AG04450 (cell line): ENCODE measurements around the gene FREM1. TPM values are rescaled to one million over a fixed set of nuclear protein-coding genes. Genes with fewer than 3 reads are reported as not detected.

Experiments
- CTCF ChIA-PET: fragments of 300-600, 350-600 bp; formaldehyde crosslinking; extraction: SDS; loops from one replicate; lab custom pipeline; 2022; ENCODE audit warnings: antibody characterized with exemption, inconsistent platforms; lab: Charles Lee
- POLR2A ChIA-PET: fragments of 350-600 bp; formaldehyde crosslinking; extraction: SDS; loops from one replicate; lab custom pipeline; 2021; ENCODE audit warnings: antibody characterized with exemption, inconsistent platforms; lab: Yijun Ruan, JAX
- DNase-seq: peaks from one replicate; pipeline ENCODE4 v3.0.0-alpha.2; 2011; ENCODE audit warnings: low read depth, low spot score
- H3K27ac ChIP-seq: one replicate; pipeline ENCODE4 v1.5.1; 2012; ENCODE audit warnings: low read depth, low read length, control low read depth
- H3K27me3 ChIP-seq: one replicate; pipeline ENCODE4 v1.6.0; 2012; ENCODE audit warnings: low read length; ENCODE audit not compliant: control insufficient read depth, insufficient read depth
- H3K4me3 ChIP-seq: 2 replicates; pipeline ENCODE4 v1.5.1; 2011; ENCODE audit warnings: mild to moderate bottlenecking, low read depth, low read length, control low read depth
- H3K9me3 ChIP-seq: 2 replicates; pipeline ENCODE4 v1.5.1; 2012; ENCODE audit warnings: low read length; ENCODE audit not compliant: control insufficient read depth, insufficient read depth
- CTCF ChIP-seq: IDR thresholded peaks from 2 replicates; pipeline ENCODE4 v1.5.1; 2011; ENCODE audit warnings: low read depth, low read length, control low read depth, inconsistent platforms
- polyA plus RNA-seq: library from polyadenylated mRNA; depleted of rRNA; stranded (reverse); fragments of >200 nt; gene quantifications from 2 replicates; pipeline ENCODE4 v1.2.3, GENCODE V29; 2011

Gene FREM1
- polyA plus RNA-seq, 1 experiment = not detected

- TF ChIP-seq CTCF = no peak
- POLR2A ChIA-PET = no interaction called here
- no peak for DNase-seq
- CTCF ChIA-PET = no interaction called here
- Histone ChIP-seq H3K4me3 (no peak overlapping the region), H3K27ac (no peak overlapping the region), H3K27me3 (peaks cover 3% of the 10 kb centered on the region), H3K9me3 (no peaks in the 10 kb centered on the region)
Measured at GRCh38 chr9:14756291-14756690, 153.9 kb downstream of the FREM1 start.

GRCh38 chr9:14752871-14753270 is 157.4 kb downstream of the FREM1 start:
- no peaks in the 10 kb centered on the region for H3K9me3 ChIP-seq
- H3K27me3 ChIP-seq = peaks cover 3% of the 10 kb centered on the region
- no peak overlapping the region for H3K4me3 ChIP-seq
- no peak for TF ChIP-seq CTCF
- ChIA-PET CTCF (no interaction called here), POLR2A (no interaction called here)
- no peak overlapping the region for H3K27ac ChIP-seq
- DNase-seq = no peak

- no peak overlapping the region for H3K27ac ChIP-seq
- ChIA-PET POLR2A (no interaction called here), CTCF (no interaction called here)
- peaks cover 3% of the 10 kb centered on the region for H3K27me3 ChIP-seq
- no peak overlapping the region for H3K4me3 ChIP-seq
- no peak for DNase-seq
- TF ChIP-seq CTCF = no peak
- H3K9me3 ChIP-seq = no peaks in the 10 kb centered on the region
Measured at GRCh38 chr9:14752271-14752670, 158.0 kb downstream of the FREM1 start.

- Histone ChIP-seq H3K27me3 (peaks cover 3% of the 10 kb centered on the region), H3K4me3 (no peak overlapping the region), H3K9me3 (no peaks in the 10 kb centered on the region), H3K27ac (no peak overlapping the region)
- ChIA-PET POLR2A (no interaction called here), CTCF (interaction anchor here (1.4 kb wide), 1 partner anchor 18 kb away, joined by 3 read pairs; no protein-coding TSS in a partner anchor)
- no peak for TF ChIP-seq CTCF
- no peak for DNase-seq
Measured at GRCh38 chr9:14750821-14751220, 159.4 kb downstream of the FREM1 start.

- CTCF ChIA-PET = interaction anchor here (1.4 kb wide), 1 partner anchor 19 kb away, joined by 3 read pairs; no protein-coding TSS in a partner anchor
- H3K27me3 ChIP-seq = peaks cover 3% of the 10 kb centered on the region
Measured at GRCh38 chr9:14749741-14750211, 160.5 kb downstream of the FREM1 start.

More at GRCh38 chr9:14749741-14750211, 160.5 kb downstream of the FREM1 start:
- Histone ChIP-seq H3K9me3 (no peaks in the 10 kb centered on the region), H3K4me3 (no peak overlapping the region), H3K27ac (no peak overlapping the region)
- DNase-seq = no peak
- POLR2A ChIA-PET = no interaction called here
- TF ChIP-seq CTCF = no peak
